Glutamatergic neuron (in vitro differentiated cells): Measurements from ENCODE around the gene AANAT. TPM values are rescaled to one million over a fixed set of nuclear protein-coding genes. Genes with fewer than 3 reads are reported as not detected.

ENCODE experiments used
- DNase-seq: peaks from one replicate; pipeline ENCODE4 v3.0.0; 2022
- H3K27ac Mint-ChIP-seq: one replicate; pipeline ENCODE4 v1.8.0; 2020; ENCODE audit warnings: mild to moderate bottlenecking, mixed read lengths, inconsistent platforms; ENCODE audit not compliant: unreplicated experiment
- H3K27me3 Mint-ChIP-seq: one replicate; pipeline ENCODE4 v1.8.0; 2020; ENCODE audit warnings: mild to moderate bottlenecking, moderate library complexity, mixed read lengths, inconsistent platforms; ENCODE audit not compliant: unreplicated experiment
- H3K36me3 Mint-ChIP-seq: one replicate; pipeline ENCODE4 v1.8.0; 2020; ENCODE audit warnings: mild to moderate bottlenecking, mixed read lengths, inconsistent platforms; ENCODE audit not compliant: unreplicated experiment
- H3K4me1 Mint-ChIP-seq: one replicate; pipeline ENCODE4 v1.8.0; 2020; ENCODE audit warnings: mild to moderate bottlenecking, low read depth, mixed read lengths, inconsistent platforms; ENCODE audit not compliant: unreplicated experiment
- H3K4me3 Mint-ChIP-seq: one replicate; pipeline ENCODE4 v1.8.0; 2020; ENCODE audit warnings: mild to moderate bottlenecking, mixed read lengths, inconsistent platforms; ENCODE audit not compliant: unreplicated experiment
- H3K9me3 Mint-ChIP-seq: one replicate; pipeline ENCODE4 v1.8.0; 2020; ENCODE audit warnings: mild to moderate bottlenecking, moderate library complexity, mixed read lengths, inconsistent platforms; ENCODE audit not compliant: unreplicated experiment
- total RNA-seq: library from RNA; stranded (reverse); fragmentation: NEBNext Ultra II Directional; extraction: Animal tissue kit (Norgen Biotek cat#: 25700); gene quantifications from one replicate; pipeline ENCODE4 v1.2.1, GENCODE V29; 2021; ENCODE audit not compliant: unreplicated experiment
- TF ChIP-seq, protein P1 (sequence below): fragments of 200-600 bp; sonication (generic); IDR thresholded peaks from one replicate; pipeline ENCODE4 v1.5.0; 2021; ENCODE audit not compliant: partially characterized antibody, unreplicated experiment

The AANAT gene
- total RNA-seq, 1 donor from 2014 or later, result 0.39 TPM

DNA sequence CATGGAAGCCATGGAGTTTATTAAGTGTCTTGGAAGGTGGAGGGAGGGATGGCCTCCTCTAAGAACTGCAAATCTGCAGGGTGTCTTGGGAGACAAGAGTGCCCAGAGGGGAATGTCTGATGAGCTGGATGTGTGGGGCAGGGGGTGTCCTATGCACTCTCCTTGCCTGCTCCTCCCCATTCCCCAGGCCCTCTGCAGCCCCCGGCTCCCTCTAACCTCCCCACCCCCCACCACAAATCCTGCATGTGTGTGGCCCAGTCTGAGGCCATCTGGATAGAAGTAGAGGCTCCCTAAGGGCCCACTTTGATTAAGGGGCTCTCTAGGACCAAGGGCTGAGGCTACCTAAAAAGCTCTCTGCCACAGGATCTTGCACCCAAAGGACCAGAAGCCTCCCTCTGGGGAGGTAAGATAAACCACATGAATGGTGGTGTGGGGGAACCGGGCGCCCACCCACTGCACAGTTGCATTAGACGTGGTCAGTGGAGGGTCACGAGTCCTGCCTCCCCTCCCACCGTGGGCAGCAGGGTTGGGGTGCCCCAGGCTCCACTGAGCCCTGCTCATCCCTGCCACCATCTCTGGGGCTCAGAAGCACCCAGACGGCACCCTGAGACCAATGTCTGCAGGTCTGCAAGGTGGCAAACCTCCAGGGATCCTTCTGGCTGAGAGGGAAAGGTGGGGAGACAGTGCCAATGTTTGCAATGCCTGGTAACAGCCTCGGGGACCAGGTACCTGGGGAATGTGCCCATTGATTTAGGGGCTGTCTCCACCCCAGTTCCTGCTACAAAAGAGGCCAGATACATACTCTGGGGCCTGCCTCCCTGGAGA is 618 bp downstream of the AANAT start:
- peaks cover 9% of the 10 kb centered on the region for H3K4me1 Mint-ChIP-seq
- no peak for DNase-seq
- H3K4me3 Mint-ChIP-seq, result no peak overlapping the region
- H3K36me3 Mint-ChIP-seq, result no peaks in the 10 kb centered on the region
- no peak overlapping the region for H3K27ac Mint-ChIP-seq
- H3K9me3 Mint-ChIP-seq, result peaks cover 2% of the 10 kb centered on the region
- TF ChIP-seq, protein P1, sequence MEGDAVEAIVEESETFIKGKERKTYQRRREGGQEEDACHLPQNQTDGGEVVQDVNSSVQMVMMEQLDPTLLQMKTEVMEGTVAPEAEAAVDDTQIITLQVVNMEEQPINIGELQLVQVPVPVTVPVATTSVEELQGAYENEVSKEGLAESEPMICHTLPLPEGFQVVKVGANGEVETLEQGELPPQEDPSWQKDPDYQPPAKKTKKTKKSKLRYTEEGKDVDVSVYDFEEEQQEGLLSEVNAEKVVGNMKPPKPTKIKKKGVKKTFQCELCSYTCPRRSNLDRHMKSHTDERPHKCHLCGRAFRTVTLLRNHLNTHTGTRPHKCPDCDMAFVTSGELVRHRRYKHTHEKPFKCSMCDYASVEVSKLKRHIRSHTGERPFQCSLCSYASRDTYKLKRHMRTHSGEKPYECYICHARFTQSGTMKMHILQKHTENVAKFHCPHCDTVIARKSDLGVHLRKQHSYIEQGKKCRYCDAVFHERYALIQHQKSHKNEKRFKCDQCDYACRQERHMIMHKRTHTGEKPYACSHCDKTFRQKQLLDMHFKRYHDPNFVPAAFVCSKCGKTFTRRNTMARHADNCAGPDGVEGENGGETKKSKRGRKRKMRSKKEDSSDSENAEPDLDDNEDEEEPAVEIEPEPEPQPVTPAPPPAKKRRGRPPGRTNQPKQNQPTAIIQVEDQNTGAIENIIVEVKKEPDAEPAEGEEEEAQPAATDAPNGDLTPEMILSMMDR, result no peak
- H3K27me3 Mint-ChIP-seq, result peaks cover 7% of the 10 kb centered on the region

DNA sequence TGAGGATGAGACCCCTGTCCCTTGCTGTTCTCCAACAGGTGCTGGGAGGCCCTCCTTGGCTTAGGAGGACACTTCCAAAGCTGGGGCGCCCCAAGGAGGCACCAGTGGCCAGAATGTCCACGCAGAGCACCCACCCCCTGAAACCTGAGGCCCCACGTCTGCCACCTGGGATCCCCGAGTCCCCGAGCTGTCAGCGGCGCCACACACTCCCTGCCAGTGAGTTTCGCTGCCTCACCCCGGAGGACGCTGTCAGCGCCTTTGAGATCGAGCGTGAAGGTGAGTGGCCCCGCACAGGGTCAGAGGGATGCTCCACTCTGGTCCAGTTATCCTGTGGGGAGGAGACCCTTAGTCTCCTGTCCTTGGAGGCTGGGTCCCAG is 1.2 kb downstream of the AANAT start:
- H3K36me3 Mint-ChIP-seq, result no peaks in the 10 kb centered on the region
- peaks cover 2% of the 10 kb centered on the region for H3K9me3 Mint-ChIP-seq
- DNase-seq, result no peak
- H3K27me3 Mint-ChIP-seq, result peaks cover 7% of the 10 kb centered on the region
- H3K27ac Mint-ChIP-seq, result no peak overlapping the region
- H3K4me3 Mint-ChIP-seq, result no peak overlapping the region
- TF ChIP-seq, protein P1, result no peak
- peaks cover 9% of the 10 kb centered on the region for H3K4me1 Mint-ChIP-seq

DNA sequence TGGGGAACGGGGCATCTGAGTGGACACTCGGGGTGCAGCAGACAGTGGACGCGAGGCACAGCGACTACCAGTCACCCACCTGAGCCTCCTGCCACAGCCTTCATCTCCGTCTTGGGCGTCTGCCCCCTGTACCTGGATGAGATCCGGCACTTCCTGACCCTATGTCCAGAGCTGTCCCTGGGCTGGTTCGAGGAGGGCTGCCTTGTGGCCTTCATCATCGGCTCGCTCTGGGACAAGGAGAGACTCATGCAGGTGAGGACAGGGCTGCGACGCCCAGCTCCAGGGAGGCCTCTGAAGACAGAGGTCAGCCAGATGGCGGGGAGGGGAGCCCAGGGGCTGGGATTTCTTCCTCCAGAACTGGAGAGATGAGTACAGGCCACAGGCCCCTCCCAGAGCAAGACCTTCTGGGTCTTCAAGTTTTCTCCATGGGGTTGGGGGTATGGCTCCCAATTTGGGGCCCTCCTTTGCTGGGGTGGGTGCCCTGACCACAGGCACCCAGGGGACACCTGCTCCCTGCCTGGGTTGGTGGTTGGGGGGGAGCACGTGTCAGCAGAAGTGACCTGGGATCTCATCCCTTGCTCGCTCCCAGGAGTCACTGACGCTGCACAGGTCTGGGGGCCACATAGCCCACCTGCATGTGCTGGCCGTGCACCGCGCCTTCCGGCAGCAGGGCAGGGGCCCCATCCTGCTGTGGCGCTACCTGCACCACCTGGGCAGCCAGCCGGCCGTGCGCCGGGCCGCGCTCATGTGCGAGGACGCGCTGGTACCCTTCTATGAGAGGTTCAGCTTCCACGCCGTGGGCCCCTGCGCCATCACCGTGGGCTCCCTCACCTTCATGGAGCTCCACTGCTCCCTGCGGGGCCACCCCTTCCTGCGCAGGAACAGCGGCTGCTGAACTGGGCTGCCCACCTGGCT is 1.9 kb downstream of the AANAT start:
- Mint-ChIP-seq H3K27me3 (peaks cover 5% of the 10 kb centered on the region), H3K9me3 (peaks cover under 1% of the 10 kb centered on the region), H3K4me3 (no peak overlapping the region), H3K4me1 (peaks cover 8% of the 10 kb centered on the region), H3K27ac (no peak overlapping the region), H3K36me3 (no peaks in the 10 kb centered on the region)
- TF ChIP-seq, protein P1, result no peak
- no peak for DNase-seq

DNA sequence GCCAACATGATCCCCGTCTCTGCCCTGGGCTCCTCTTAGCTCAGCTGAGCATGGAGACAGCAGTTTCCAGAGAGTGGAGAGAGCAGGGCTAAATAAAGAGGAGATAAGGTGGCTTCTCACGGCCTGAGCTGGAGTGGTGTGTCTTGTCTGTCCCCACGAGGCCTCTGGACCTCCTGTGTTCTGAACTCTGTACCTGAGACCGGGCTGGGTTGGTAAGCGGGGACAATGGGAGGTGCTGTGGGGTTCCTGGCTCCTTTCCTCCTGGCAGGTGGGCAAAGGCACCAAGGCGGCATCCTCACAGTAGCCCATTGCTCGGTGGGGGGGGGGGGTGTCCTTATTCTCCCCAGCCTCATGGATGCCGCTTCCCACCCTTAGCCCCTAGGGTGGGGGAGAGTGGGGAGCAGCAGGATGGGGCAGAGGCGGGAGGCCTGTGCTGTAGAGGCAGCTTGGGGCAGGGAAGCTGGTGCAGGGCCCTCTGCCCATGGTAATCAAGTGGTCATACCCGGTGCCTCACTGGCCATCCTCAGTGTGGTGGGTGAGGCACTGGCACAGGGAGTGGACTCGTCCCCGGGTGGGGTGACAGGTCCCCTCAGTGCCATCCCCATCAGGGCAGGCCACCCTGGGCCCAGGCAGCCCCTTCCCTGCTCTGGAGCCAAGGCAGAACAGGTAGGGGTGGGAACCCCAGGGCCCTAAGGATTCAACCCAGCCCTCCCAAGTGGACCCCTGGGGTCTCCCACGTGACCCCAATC is 2.8 kb downstream of the AANAT start:
- Mint-ChIP-seq H3K4me3 (no peak overlapping the region), H3K27me3 (peaks cover 5% of the 10 kb centered on the region), H3K27ac (no peak overlapping the region), H3K9me3 (no peaks in the 10 kb centered on the region), H3K36me3 (no peaks in the 10 kb centered on the region), H3K4me1 (peaks cover 7% of the 10 kb centered on the region)
- TF ChIP-seq, protein P1, result no peak
- DNase-seq, result no peak
